HG02981 (cell line): ENCODE data around the gene CAV2.

Source experiments
- ATAC-seq: cut with Tn5 transposase; IDR thresholded peaks from one replicate; pipeline ENCODE4 v1.9.1; 2021; ENCODE audit warnings: mild to moderate bottlenecking, moderate library complexity; ENCODE audit not compliant: unreplicated experiment

The CAV2 gene

GRCh38 chr7:116494472-116494871, 5.1 kb upstream of the CAV2 start:
- no peak for ATAC-seq

- ATAC-seq: no peak
Measured at GRCh38 chr7:116495736-116496135, 3.8 kb upstream of the CAV2 start.

GRCh38 chr7:116496653-116497052, 2.9 kb upstream of the CAV2 start:
- no peak for ATAC-seq

GRCh38 chr7:116497708-116498107, 1.8 kb upstream of the CAV2 start:
- no peak for ATAC-seq

GRCh38 chr7:116500078-116500853, 728 bp downstream of the CAV2 start:
- ATAC-seq: peak; percentile 63

- ATAC-seq: no peak
Measured at GRCh38 chr7:116501425-116502167, 2.1 kb downstream of the CAV2 start.

- no peak for ATAC-seq
Measured at GRCh38 chr7:116502201-116503096, 2.9 kb downstream of the CAV2 start.

- ATAC-seq: no peak
Measured at GRCh38 chr7:116503835-116504234, 4.3 kb downstream of the CAV2 start.

GRCh38 chr7:116505278-116505677, 5.7 kb downstream of the CAV2 start:
- ATAC-seq: no peak

- ATAC-seq: no peak
Measured at GRCh38 chr7:116505823-116506222, 6.3 kb downstream of the CAV2 start.

GRCh38 chr7:116509982-116510579, 10.5 kb downstream of the CAV2 start:
- ATAC-seq: no peak

GRCh38 chr7:116510795-116511194, 11.3 kb downstream of the CAV2 start:
- no peak for ATAC-seq

GRCh38 chr7:116511552-116512519, 12.3 kb downstream of the CAV2 start:
- peak; percentile 98 for ATAC-seq

GRCh38 chr7:116512520-116513188, 13.1 kb downstream of the CAV2 start:
- no peak for ATAC-seq

- ATAC-seq: no peak
Measured at GRCh38 chr7:116515584-116515983, 16.0 kb downstream of the CAV2 start.

GRCh38 chr7:116516324-116516723, 16.8 kb downstream of the CAV2 start:
- ATAC-seq: no peak

- ATAC-seq: no peak
Measured at GRCh38 chr7:116517626-116518025, 18.1 kb downstream of the CAV2 start.

GRCh38 chr7:116518961-116519360, 19.4 kb downstream of the CAV2 start:
- no peak for ATAC-seq

- ATAC-seq: no peak
Measured at GRCh38 chr7:116521046-116521664, 21.6 kb downstream of the CAV2 start.
